ENCODE measurements around the gene ISG15.
A peak's percentile ranks its signal among the peaks of the same experiment; 100 is the strongest.

ISG15 gene

GRCh38 chr1:1031659-1032235 lies 18.4 kb downstream of the ISG15 start:
- no peak overlapping the region for H3K4me3 ChIP-seq (replicated peaks; ENCODE audit: low read depth, low read length)
- TF ChIP-seq, protein P1, sequence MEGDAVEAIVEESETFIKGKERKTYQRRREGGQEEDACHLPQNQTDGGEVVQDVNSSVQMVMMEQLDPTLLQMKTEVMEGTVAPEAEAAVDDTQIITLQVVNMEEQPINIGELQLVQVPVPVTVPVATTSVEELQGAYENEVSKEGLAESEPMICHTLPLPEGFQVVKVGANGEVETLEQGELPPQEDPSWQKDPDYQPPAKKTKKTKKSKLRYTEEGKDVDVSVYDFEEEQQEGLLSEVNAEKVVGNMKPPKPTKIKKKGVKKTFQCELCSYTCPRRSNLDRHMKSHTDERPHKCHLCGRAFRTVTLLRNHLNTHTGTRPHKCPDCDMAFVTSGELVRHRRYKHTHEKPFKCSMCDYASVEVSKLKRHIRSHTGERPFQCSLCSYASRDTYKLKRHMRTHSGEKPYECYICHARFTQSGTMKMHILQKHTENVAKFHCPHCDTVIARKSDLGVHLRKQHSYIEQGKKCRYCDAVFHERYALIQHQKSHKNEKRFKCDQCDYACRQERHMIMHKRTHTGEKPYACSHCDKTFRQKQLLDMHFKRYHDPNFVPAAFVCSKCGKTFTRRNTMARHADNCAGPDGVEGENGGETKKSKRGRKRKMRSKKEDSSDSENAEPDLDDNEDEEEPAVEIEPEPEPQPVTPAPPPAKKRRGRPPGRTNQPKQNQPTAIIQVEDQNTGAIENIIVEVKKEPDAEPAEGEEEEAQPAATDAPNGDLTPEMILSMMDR (IDR thresholded peaks at IDR 0.05; ENCODE audit: low read depth, low read length, missing control alignments): no peak
- no peak for DNase-seq (ENCODE audit: extremely low read depth, low read depth)

GRCh38 chr1:1032424-1032823 lies 19.1 kb downstream of the ISG15 start:
- no peak overlapping the region for H3K4me3 ChIP-seq (replicated peaks; ENCODE audit: low read depth, low read length)
- TF ChIP-seq, protein P1 (IDR thresholded peaks at IDR 0.05; ENCODE audit: low read depth, low read length, missing control alignments): no peak
- no peak for DNase-seq (ENCODE audit: extremely low read depth, low read depth)

DNA sequence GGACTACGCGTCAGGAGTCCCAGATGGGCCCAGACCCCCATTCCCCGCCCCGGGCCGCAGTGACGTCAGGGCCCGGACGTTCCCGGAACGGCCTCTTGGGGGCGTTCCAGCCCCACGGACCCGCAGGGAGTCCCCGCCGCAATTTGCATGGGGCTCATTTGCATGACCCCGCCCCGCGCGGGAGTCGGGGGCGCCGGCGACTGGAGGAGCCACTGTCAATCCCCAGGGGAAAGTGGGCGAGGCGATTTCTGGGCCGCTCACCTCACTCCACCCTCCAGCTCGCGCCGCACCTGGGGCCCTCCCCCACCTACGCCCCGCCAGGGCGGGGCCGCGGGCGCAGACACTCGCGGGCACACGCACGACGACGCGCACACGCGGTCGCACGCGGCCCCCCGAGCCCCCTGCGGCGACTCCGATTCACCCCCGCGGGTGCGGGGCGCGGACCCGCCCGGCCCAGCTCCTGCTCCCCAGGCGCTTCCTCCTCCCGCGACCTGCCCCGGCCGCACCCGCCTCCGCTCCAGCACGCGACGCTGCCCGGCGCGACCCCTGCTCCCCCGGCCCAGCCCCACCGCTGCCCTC lies 19.8 kb downstream of the ISG15 start:
- TF ChIP-seq, protein P1 (IDR thresholded peaks at IDR 0.05; ENCODE audit: low read depth, low read length, missing control alignments): peak; percentile 63
- no peak overlapping the region for H3K4me3 ChIP-seq (replicated peaks; ENCODE audit: low read depth, low read length)
- peak; percentile 40 for DNase-seq (ENCODE audit: extremely low read depth, low read depth)

DNA sequence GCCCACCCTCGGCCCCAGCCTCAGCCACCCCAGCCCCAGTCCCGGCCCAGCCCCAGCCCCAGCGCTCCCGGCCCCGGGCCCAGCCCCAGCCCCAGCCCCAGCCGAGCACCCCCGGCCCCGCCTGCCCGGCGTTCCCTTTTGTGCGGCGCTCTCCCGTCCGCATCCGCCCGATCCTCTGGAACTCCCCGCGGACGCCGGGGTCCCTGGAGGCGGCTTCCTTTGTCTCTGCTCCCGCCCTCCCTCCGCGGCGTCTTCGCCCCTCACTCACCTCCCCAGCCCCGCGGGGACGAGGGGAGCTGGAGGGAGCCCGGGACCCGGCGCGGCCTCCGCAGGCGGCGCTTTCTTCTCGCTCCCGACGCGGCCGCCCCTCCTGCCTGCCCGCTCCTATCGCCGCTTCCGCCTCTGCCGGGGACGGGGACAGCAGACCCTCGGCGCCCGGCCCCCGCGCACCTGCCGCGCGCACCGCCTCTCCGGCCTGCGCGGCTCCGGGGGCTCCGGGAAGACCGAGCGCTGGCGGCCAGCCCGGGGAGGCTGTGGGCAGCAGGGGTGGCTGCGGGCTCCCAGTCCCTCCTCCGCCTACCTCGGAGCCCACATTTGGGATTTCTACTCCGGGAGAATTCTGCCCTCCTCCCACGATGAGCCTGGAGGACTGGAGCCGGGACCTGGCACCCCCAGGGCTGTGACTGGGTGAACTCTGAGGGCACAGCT lies 20.6 kb downstream of the ISG15 start:
- TF ChIP-seq, protein P1 (IDR thresholded peaks at IDR 0.05; ENCODE audit: low read depth, low read length, missing control alignments): no peak
- H3K4me3 ChIP-seq (replicated peaks; ENCODE audit: low read depth, low read length): no peak overlapping the region
- no peak for DNase-seq (ENCODE audit: extremely low read depth, low read depth)

DNA sequence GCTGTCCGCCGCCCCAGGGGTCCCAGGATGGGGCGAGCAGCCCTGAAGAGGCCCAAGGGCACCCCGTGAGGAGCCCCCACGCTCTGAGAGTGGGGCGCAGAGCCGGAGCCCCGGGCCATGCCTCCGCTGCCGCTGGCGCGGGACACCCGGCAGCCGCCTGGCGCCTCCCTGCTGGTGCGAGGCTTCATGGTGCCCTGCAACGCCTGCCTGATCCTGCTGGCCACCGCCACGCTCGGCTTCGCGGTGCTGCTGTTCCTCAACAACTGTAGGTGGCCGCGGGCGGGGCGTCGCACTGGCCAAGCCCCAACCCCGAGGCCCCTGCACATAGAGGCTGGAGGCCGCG lies 21.1 kb downstream of the ISG15 start:
- H3K4me3 ChIP-seq (replicated peaks; ENCODE audit: low read depth, low read length): no peak overlapping the region
- TF ChIP-seq, protein P1 (IDR thresholded peaks at IDR 0.05; ENCODE audit: low read depth, low read length, missing control alignments): no peak
- no peak for DNase-seq (ENCODE audit: extremely low read depth, low read depth)

DNA sequence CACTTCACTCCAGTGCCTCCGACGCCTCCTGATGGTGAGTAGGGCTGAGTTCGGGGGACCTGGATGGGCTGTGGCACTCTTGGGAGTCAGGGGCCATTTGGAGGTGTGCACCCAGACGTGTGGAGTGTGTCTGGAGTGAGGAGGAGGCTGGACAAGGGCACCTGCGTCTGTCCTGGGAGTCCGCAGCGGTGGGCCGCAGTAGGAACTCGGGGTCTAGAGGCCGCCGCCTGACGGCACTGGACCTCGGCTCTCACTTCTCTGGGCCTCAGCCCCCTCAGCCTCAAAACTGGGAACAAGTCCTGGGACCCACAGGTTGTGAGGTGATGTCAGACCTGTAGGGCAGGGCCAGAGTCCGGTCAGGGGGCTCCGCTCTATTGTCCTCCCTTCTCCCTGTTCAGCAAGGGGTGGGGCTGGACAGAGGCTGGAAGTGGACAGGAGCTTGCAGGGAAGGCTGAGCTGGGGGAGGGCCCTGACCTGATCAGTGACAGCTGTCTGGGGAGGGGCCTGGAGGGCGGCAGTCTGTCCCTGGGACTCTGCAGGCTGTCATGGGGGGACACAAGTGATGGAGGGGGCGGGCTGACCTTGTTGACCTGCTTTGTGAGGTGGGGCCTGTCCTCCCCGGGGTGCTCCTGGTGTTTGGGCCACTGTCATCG lies 22.1 kb downstream of the ISG15 start:
- no peak for DNase-seq (ENCODE audit: extremely low read depth, low read depth)
- TF ChIP-seq, protein P1 (IDR thresholded peaks at IDR 0.05; ENCODE audit: low read depth, low read length, missing control alignments): no peak
- no peak overlapping the region for H3K4me3 ChIP-seq (replicated peaks; ENCODE audit: low read depth, low read length)
